HG03045 (cell line): ENCODE data around the gene JAKMIP3.

Experiments
- ATAC-seq: cut with Tn5 transposase; IDR thresholded peaks from one replicate; pipeline ENCODE4 v1.9.1; 2021; ENCODE audit warnings: mild to moderate bottlenecking, moderate library complexity; ENCODE audit not compliant: unreplicated experiment

The JAKMIP3 gene

DNA sequence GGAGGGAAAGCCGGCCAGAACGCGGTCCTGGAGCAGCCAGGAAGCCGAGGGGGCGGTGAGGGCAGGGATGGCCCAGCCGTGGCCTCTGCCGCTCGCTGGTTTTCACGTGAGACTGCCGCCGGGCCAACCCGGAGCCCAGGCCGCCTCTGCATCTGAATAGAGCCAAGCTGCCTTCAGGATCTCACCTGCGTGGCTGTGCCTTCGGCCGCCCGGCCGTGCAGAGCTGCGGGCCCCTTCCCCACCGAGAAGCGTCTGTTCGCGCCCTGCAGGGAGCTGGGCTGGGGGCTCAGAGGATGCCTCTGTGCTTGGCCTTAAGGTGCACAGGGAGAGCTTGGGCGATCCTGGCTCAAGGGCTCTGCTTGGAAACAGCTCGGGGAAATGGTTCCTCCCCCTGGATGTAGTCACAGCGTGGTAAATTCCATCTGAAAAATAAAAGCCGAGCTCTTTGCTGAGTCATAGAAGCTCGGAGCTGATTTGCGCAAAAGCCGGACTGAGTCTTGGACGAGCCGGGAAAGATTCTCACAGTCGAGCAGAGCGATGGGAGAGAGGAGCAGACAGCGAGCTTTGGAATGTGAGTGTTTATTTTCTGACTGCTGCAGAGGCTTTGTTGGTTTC is at the start of gene JAKMIP3:
Gene JAKMIP3, plus strand, starts transcription at position 456 of the 615 bp plus-strand sequence. CDS start 38,863 bp downstream, outside the sequence.
- no peak for ATAC-seq

DNA sequence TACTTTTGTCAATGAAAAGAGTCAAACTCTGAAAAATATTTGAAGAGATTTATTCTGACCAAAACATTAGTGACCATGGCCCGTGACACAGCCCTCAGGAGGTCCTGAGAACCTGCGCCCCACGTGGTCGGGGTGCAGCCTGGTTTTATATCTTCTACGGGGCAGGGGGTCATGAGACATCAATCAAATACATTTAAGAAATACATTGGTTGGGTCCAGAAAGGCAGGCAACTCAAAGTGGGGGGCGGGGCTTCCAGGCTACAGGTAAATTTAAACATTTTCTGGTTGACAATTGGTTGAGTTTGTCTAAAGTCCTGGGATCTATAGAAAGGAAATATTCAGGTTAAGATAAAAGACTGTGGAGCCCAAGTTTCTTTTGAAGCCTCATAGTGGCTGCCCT is 49.2 kb upstream of the JAKMIP3 start:
- ATAC-seq, result no peak

- ATAC-seq, result no peak
Measured at GRCh38 chr10:132018446-132018845, 47.3 kb upstream of the JAKMIP3 start.

DNA sequence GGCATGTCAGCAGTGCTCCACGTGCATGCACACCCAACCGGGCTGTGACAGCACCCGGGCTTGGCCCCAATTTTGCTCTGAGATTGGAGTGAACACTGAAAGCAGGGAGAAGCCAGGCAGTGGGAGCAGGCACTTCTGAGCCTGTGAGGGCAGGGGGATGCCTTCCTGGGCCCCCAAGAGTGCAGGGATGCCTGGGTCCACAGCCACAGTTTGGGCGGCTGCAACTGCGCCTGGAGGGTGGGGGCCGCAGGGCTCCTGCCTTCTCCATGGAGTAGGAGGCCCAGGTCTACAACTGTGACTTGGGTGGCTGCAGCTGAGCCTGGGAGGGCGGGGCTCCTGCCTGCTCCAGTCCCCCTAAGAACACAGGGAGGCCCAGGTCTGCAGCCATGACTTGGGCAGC is 46.4 kb upstream of the JAKMIP3 start:
- no peak for ATAC-seq

DNA sequence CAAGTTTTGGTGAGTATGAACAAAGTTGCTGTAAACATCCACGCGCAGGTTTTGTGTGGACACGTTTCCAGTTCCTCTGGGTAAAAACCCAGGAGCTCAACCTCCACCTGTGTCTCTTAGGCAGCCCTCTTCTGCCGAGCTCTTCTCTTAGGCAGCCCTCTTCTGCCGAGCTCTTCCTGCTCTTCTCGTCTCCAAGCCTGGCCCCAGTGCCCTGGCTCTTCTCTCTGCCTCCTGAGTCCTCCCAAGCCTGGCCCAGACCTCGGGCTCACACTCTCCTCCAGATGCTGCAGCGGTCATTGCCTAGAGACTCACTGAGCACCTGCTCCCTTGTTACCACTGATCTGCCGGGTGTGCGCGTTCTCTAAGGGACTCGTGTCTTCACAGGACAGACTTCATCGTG is 45.3 kb upstream of the JAKMIP3 start:
- ATAC-seq, result no peak

GRCh38 chr10:132021046-132021445 is 44.7 kb upstream of the JAKMIP3 start:
- no peak for ATAC-seq

DNA sequence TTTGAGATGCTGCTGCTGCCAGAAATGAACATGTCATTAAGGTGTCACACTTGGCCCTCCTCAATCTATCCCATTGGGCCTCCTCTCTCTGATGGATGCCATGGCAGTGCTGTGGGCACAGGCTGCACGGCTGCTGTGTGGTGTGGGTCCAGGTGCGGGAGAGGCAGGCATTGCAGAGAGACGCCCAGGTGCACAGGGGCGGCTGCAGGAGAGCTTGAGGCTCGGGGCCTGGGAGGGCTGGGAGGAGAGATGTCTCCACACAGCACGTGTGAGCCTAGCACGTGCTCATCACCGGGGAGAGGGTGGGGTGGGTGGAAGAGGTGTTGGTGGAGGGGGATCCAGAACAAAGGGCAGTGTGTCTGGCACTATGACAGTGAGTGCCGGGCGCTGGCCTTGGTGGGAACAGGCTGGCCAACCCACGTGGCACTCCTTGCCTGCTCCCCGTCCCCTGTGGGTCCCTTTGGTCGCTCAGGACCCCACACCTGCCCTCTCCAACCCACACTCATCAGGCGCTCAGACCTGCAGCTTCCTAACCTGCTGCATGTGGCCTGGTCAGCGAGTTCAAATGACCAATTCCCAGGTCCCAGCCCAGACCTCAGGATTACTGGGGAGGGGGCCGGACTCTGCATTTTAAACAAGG is 44.1 kb upstream of the JAKMIP3 start:
- no peak for ATAC-seq

- no peak for ATAC-seq
Measured at GRCh38 chr10:132022241-132022640, 43.5 kb upstream of the JAKMIP3 start.

GRCh38 chr10:132023092-132023811 is 42.5 kb upstream of the JAKMIP3 start:
- ATAC-seq, result peak; percentile 59

GRCh38 chr10:132027423-132027983 is 38.2 kb upstream of the JAKMIP3 start:
- no peak for ATAC-seq

DNA sequence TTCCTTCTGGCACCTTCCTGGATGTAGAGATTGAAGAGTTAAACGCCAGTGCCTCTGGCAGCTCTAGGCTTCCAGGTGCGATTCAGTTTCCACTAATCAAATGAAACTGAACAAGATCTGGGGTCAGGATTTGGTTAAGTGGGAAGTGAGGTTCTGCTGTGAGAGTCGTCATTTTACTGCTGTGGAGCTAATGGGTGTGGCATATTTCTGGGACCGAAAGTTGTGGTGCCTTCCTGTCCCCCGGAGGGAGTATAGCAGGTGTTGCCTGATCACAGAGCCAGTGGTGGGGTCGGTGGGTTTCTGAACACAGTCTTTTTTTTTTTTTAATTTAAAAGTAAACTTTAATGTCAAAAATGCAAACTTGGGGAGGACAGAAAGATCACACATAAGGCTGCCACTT is 37.0 kb upstream of the JAKMIP3 start:
- no peak for ATAC-seq

DNA sequence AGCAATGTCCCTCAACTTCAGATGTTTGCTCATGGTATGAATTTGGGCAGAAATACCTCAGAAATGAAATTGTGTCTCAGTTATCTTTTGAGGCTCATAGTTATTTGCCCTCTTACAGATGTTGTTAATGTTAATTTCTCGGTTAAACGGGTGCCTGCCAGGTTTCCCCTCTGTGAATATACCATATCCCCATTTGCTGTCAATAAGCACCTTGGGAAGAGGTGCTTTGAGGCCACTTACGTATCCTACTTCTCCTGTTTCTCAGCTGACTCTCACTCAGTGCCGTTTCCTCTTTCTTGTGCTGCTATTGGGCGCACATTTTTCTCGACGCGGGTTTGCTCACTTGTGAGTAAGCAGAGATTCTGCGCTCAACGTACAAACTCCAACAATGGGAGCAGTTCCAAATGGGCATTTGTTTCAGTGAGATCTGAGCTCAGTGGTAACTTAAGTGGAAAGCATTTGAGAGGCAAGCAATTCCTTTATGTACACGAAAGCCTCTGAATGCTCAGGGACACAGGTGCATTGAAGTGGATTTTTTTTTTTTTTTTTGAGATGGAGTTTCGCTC is 34.8 kb upstream of the JAKMIP3 start:
- ATAC-seq, result no peak

DNA sequence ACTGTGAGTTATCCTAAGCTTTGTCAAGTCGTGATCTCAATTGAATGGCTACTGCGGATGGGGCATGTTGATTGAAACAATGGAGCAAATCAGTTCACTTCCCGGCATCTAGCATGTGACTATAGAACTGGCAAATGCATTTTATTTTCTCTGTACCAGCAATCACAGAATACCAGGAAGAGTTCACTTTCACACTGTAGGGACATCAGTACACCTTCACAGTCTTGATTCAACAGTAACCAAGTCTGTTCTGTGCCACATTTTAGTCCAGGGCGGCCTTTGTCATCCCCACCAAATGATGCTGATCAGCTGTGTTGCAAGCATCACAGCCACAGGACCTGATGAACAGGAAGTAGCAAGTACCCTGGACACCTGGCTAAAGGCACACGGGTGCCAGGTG is 32.1 kb upstream of the JAKMIP3 start:
- ATAC-seq, result no peak

GRCh38 chr10:132035476-132035875 is 30.3 kb upstream of the JAKMIP3 start:
- ATAC-seq, result no peak

DNA sequence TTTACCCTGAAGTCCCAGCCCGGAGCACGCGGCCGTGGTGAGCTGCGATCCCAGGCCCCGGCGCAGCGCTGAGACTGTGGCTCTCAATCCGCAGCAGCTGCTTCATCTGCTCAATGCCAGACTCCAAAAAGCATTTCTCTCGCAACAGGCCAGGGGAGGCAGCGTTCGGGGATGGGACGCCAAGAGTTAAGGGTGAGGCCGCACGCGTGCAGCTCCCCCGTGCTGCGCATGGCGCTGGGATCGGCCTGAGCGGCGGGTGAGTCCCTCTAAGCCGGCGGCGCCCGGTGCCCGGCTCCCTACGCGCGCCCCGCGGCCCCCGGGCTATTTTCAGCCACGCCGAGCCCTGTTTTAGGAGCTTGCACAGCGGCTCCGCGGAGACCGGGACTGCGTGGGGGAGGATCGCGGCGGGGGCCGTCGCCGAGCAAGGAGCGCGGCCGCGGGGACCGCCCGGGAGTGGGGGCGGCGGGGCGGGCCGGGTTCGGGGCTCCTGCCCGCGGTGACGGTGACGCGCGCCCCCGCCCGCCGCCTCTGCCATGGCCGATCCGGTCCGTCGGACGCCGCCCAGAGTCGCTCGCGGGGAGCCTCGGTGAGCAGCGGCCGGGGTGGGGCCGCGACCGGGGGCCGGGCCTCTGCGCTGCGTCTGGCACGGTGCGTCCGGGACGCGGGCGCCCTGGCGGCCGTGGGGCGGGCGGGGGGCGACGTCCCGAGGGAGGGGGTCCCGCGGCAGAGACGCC is 29.4 kb upstream of the JAKMIP3 start:
- no peak for ATAC-seq

GRCh38 chr10:132036887-132037675 is 28.7 kb upstream of the JAKMIP3 start:
- no peak for ATAC-seq

DNA sequence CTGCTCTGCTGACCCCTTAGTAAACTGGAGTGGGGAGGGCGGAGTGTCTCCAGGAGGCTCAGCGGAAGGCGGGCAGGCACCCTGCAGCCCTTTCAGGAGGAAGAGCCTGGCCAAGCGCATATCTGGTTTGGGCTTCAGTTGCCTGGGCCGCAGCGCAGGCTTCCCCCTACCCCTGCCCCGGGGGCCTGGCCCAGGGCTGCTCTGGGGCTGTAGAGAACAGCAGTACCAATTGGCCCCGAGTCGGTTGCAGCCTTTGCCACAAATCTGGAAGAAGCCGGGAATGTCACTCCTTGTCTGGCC is 28.1 kb upstream of the JAKMIP3 start:
- ATAC-seq, result no peak

DNA sequence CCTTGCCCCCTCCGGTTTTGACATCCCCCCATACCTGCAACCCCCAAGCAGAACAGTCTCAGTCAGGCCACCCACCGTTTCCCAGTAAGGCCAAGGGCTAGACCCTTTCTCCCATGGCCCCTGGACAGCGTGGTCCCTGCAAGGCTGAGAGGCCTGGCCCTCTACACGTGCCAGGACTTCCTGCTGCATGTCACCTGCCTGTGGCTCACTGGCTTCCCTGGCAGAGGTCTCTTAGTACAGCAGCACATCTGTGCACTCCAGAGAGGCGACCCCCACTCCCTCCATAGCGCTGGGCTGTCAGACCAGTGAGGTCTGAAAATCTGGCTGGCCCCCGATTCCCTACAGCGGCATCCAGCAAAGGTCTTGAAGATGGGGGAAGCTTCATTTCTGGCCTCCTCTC is 26.4 kb upstream of the JAKMIP3 start:
- no peak for ATAC-seq

DNA sequence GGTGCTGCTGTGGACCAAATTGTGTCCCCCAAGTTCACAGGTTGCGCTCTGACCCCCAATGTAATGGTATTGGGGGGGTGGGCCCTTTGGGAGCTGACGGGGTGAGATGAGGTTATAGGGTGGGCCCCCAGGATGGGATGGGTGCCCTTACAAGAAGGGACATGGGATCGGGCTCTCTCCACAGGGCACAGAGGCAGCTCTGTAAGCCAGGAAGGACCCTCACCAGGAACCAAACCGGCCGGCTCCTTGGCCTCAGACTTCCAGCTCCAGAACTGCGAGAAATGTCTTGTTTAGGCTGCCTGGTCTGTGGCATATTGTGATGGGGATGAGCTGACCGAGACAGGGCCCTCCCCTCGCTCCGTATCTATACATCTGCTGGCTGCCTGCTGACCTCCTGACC is 25.7 kb upstream of the JAKMIP3 start:
- ATAC-seq, result no peak

DNA sequence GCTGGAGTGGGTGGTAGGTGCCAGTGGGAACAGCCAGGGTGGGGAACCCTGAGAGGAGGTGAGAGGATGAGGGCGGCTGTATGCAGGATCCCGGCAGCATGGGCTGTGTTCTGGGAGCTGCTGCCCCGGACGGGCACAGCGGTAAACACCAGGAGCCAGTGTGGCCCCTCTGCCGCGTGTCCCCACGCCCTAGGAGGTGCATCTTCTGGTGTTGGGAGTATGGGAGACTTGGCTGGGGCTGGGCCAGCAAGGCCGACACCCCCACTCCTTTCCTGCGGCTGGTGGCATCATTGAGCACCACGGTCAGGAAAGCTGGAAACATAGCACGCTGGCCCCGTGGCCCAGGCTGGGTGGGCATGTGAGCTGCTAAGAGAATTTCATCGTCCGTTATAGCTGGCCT is 24.4 kb upstream of the JAKMIP3 start:
- no peak for ATAC-seq
